ENCODE measurements around the gene HINFP.
A peak's percentile ranks its signal among the peaks of the same experiment; 100 is the strongest.
"Not testable (repeated sequence)": the region's sequence is repeated elsewhere in the genome, so short reads cannot be mapped to it uniquely, and the experiment has no call there.

HINFP gene

DNA sequence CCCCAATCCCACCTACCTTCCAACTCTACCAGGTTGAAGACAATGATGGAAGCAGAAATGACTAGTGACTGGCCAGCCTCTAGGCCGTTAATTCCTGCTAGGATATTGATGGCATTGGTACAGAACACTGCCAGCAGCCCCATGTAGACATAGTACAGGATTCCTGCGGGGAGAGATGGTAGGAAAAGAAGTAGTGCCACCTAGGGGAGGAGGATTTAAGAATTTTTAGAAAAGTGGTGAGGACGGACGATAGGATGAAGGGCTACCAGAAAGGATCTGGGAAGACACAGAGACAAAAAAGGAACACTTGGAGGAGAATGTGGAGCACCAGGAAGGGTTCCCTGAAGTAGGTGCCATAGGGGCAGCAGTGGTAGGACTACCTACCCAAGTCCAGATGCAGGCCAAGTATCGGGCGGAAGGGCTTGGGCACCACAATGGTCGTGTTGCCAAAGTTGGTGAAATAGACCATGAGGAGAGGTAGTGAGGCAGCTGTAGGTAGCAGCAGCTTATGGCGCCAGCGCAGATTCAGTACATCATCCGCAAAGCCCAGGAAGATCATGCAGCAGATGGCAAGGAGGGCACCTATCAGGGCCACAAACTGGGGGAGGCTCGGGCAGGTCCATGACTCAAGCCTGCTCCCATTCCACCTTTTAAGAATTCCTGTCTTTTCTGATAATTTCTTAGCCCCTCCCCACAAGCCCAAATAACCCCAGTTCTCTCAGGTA, 21.0 kb upstream of the HINFP start:
- DNase-seq (ENCODE audit: low spot score), result peak; percentile 80

DNA sequence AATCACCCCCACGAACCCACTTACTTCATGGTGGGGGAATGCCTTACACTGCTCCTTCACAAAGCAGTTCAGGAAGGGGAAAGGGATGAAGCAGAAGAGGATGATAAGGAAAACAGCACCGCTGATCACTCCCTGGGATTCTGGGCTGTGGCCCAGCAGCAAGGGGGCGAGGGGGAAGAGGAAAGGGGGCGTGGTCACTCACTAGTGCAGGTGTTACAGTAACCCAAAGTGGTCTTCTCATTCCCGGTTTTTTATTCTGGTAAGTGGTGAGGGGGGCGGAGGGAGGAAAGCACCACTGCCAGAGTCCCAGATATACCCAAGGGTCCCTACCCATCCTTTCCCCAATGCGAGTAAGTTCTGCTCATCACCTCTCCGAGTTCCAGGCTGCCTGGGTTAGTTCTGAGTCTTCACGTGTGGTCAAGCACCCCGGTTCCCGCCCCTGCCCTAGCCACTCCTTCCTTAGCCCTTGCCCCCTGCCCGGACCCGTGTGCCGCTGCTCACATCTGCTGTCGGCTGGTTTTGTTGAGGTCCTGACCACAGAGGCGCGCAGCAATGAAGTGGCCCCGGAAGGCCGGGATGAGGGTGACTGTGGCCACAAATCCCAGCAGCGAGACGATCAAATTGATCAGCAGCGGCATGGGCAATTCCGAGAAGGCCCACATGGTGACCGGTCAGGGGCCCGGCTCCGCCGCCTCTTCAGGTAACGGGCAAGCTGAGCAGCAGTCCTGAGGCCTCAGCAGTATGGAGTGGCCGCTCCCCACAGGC, 20.2 kb upstream of the HINFP start:
- DNase-seq (ENCODE audit: low spot score), result no peak

DNA sequence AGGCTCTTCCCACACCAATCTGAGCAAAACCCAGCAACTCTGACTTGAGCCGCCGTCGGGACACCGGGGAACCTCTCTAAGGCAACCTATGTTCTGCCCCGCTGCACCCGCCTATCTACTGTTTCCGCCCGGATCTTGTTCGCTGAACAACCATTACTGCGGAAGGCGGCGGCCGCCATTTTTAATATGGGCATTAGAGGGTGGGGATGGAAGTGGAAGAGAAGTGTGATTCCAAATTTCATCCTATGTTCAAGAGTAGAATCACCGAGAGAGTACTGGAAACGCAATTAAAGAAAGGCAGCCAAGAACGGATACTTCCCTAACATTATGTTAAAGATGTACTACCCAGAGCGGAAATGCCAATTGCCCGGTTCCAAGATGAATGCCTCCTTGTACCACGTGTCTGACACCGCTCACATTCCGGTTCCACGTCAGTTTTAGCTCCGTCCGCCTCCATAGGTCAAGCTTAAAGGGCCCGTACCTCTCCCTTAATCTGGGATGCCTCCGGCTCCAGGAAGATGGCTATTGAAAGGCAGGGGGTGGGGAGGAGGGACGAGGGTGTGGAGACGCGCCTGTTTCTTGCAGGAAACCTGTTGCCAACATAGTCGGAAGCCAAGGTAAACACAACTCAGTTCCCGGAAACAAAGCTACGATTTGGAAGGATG, 19.5 kb upstream of the HINFP start, which contains the start of gene DPAGT1:
TSS of gene DPAGT1 (minus strand) at position 95 of the 665 bp plus-strand sequence. CDS start 198 bp downstream, outside the sequence.
- peak; percentile 99 for DNase-seq (ENCODE audit: low spot score)

DNA sequence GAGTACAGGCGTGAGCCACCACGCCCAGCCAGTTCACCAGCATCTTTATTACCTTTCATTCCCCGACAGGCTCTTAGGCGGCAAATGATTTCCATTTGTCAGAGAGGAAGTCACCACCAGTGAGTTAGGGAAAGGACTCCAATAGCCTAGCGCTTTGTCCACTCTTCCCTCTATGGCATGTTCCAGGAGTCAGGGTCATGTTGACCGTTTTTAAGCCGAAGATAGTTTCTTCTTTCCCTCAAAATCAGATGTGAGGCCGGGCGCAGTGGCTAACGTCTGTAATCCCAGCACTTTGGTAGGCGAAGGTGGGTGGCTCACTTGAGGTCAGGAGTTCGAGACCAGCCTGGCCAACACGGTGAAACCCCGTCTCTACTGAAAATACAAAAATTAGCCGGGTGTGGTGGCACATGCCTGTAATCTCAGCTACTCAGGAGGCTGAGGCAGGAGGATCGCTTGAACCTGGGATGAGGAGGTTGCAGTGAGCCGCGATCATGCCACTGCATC, 18.2 kb upstream of the HINFP start:
- DNase-seq (ENCODE audit: low spot score), result not testable (repeated sequence)

DNA sequence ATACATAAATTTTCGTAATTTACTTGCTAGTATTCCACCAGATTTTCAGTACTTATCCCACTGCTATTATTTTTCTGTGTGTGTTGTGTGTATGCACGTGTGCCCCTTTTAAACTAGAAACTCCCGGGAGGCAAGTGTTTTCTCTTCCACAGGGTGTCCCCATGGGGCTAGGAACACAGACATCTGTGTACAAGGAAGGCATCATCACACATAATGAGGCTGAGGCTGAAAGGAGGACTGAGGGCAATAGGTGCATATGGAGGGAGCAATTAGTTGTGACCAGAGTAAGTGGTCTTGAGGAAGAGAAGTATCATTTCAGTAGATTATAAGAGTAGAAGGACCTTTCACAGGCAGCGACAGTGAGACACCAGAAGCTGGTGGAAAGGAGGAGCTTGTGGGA, 17.6 kb upstream of the HINFP start:
- DNase-seq (ENCODE audit: low spot score), result no peak

DNA sequence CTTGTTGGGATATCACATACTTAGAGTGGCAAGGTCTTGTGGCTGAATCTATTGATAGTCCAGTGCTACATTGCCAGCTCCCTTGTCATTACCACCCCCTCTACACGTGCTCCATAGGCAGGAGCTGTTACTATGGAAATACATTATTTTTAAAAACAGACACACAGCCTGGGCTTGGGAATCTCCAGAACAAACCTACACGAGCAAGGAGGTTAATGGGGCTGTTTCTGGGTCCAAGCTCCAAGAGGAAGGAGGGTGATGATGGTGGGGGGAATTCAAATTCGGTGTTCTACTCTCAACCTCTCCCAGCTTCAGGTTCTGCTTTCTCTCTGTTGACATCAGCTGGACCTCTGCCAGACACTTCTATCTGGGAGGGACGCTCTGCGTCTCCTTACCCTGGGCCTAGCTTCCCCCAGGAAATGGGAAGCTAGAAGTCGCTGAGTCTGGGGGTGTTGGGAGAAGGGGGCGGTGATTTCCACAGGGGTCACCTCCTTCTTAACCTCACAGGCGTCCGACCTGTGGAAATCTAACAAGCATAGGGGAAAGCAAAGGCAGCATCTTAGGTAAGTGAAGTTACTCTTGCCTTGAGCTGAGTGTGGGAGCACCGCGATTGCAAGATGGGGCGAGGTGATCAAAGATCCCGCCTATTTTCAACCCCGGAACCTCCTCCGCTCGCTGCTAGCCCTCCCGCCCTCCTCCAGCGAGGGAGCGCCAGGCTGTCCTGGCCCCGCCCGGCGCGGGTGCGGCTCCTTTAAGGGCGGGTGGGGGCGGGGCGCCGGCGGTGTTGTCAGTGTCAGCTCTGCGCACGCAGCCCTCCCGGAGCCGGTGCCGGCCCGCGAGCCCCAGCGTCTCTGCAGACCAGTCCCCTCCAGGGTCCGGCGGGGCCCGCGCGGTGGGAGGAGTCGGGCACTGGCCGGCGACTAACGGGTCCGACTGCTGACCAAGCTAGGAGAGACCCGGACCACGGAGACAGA, 14.5 kb upstream of the HINFP start, which contains the start of gene C2CD2L:
TSS of gene C2CD2L (plus strand) at position 781 of the 974 bp plus-strand sequence. CDS start 398 bp downstream, outside the sequence.
- DNase-seq (ENCODE audit: low spot score), result peak; percentile 90

DNA sequence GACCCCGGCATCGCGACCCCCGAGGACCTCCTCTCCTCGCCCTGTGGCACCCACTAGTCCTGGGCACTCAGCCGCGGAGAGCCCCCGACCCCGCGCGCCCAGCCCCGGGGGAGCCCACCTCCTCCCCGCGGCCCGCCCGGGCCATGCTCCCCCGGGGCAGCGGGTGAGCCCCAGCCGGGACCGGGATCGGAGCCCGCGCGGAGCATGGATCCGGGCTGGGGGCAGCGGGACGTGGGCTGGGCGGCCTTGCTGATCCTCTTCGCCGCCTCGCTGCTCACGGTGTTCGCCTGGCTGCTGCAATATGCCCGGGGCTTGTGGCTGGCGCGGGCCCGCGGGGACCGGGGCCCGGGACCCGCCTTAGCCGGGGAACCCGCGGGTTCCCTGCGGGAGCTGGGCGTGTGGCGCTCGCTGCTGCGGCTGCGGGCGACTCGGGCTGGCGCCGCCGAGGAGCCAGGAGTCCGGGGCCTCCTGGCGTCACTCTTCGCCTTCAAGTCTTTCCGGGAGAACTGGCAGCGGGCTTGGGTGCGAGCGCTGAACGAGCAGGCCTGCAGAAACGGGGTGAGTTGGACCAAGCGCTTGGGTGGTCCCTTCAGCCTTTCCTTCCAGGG, 13.7 kb upstream of the HINFP start:
- DNase-seq (ENCODE audit: low spot score), result no peak

DNA sequence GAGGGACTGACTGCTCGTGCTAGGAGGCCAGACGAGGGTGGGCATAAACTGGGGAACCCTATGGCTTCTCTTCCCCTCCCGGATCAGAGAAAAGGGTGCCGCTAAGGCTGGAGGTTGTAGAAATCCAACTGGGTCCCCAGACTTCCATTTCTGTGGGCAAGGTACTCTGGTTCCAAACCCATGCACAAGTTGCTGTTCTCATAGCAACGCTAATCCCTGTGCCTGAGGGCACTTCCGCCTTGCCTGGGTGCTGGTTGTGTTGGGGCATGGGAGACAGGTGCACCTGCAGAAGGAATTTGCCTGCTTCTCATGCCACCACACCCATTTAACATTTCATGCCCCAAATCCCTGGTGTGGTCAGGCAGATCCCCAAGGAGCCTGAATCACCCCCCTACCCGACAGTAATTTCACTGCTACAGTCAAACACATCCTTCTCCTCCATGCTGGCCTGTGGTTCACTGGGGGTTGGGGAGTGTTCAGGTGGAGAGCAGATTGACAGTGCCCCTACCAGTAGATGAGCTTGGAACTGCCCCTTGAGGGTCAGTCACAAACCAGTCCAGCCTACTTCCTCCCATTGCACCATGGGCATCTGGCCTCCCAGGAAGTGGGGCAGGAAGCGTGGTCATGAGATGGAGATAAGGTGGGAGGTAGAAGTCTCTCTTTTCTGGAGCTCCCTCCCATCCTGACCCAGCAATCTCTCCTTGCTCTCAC, 13.1 kb upstream of the HINFP start:
- peak; percentile 84 for DNase-seq (ENCODE audit: low spot score)

DNA sequence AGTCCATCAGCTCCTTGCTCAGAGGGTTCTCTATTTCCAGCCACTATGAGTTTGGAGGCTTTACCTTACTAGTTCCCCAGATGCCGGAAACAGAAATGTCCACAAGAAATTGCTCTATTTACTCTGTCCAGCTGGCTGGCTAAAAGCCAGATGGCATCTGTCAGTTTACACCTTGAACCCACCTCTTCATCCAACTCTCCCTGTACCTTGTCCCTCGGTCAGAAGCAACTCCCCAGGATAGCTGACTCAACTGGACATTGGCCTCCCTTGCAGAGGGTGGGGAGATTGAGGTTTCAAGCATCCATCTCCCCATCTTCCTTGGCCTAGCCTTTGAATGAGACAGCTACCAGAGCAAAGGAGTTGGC, 12.5 kb upstream of the HINFP start:
- no peak for DNase-seq (ENCODE audit: low spot score)

DNA sequence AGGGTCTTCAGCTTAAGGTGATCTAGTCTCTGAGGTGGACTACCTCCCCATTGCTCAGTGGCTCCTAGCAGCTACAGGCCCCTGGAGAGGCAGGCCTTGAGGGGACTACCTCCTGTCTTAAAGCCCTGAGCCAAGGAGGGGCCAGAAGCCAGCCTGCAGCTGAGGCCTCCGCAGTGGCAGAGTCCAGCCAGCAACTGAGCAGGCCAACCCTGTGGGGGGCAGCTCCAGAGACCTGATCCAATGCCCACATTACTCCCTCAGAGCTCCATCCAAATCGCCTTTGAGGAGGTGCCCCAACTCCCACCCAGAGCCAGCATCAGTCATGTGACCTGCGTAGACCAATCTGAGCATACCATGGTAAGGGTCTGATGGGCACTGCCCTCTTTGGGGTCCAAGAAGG, 11.5 kb upstream of the HINFP start:
- no peak for DNase-seq (ENCODE audit: low spot score)

DNA sequence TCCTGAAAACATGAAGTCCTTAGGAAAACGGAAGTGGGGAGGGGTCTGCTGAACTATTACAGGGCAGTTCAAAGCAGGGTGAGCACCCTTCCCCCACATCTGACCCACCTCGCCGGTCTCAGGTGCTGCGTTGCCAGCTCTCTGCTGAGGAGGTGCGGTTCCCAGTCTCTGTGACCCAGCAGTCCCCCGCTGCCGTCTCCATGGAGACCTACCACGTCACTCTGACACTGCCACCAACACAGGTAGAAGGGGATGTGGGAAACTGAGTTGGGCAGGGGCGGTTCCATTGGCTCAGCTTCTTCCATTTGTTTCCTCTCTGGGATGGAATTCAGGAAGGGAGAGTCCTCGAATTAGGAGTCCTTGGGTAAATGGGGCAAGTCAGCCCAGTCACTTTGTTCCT, 10.9 kb upstream of the HINFP start:
- no peak for DNase-seq (ENCODE audit: low spot score)

DNA sequence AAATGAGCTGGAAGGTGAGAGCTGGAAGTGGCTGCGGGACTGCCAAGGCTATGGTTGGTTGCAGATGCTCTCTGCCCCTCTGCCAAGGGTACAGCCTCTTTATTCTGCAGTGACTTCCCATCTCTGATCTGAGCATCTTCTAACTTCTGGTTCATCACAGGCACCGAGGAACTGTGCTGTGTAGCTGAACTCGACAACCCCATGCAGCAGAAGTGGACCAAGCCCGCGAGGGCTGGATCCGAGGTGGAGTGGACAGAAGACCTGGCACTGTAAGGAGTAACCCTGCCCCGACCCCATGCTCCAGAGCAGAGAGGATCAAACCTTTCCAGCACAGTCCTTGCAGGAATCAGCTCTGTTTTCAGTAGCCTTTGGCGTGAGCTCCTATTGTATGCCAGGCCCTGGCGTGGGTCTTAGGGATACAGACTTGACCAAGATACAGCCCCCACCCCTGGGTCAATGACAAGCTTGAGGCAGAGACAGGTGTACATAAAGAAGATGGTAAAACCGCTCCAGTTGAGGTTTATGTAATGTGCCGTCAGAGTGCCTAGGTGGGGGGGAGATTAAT, 9.9 kb upstream of the HINFP start:
- no peak for DNase-seq (ENCODE audit: low spot score)

DNA sequence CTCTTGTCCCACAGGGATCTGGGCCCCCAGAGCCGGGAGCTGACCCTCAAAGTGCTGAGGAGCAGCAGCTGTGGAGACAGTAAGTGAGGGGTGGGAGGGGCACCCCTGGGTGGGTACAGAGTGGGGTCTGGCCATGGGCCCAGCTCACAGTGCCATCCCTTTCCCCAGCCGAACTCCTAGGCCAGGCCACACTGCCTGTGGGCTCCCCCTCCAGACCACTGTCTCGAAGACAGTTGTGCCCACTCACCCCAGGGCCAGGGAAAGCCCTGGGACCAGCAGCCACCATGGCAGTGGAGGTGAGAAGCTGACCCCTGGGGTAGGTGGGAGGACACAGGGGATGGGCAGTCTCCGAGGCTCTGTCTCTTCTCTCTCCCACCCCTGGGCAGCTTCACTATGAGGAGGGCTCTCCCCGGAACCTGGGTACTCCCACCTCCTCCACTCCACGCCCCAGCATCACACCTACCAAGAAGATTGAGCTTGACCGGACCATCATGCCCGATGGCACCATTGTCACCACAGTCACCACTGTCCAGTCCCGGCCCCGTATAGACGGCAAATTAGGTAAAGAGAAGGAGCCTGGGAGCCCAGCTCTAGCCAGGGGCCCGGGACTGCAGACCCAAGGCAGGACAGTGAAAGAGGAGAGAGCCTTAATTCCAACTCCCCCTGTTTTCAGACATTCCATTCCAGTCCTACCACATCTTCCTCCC, 8.9 kb upstream of the HINFP start:
- no peak for DNase-seq (ENCODE audit: low spot score)

DNA sequence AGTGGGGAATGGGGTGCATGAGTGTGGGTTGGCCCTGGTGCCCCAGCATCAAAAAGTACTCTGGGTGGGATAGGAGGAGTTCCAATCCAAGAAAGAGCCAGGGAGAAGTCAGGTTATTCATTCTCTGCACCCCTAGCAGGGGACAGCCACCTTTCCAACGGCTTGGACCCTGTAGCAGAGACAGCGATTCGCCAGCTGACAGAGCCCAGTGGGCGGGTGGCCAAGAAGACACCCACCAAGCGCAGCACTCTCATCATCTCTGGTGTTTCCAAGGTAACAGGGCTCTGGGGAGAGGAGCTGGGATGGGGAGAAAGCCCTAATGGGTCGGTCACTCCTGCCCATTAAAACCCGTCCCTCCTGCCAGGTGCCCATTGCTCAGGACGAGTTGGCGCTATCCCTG, 7.7 kb upstream of the HINFP start:
- DNase-seq (ENCODE audit: low spot score), result no peak

DNA sequence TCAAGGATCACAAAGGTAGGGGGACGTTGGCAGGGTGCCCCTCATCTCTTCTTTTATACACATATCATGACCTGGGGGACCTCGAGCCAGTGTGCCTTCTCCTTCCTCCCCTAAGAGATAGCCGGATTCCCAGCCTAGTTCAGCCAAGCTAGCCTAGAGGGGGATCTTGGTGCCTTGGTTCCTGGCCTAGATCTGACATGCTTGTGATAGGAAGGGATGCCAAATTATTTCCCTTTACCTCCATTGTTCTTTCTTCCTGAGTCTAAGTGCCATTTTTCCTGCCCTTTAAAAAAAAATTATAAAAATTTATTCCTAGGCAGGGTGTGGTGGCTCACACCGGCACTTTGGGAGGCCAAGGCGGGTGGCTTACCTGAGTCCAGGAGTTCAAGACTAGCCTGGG, 7.0 kb upstream of the HINFP start:
- no peak for DNase-seq (ENCODE audit: low spot score)

DNA sequence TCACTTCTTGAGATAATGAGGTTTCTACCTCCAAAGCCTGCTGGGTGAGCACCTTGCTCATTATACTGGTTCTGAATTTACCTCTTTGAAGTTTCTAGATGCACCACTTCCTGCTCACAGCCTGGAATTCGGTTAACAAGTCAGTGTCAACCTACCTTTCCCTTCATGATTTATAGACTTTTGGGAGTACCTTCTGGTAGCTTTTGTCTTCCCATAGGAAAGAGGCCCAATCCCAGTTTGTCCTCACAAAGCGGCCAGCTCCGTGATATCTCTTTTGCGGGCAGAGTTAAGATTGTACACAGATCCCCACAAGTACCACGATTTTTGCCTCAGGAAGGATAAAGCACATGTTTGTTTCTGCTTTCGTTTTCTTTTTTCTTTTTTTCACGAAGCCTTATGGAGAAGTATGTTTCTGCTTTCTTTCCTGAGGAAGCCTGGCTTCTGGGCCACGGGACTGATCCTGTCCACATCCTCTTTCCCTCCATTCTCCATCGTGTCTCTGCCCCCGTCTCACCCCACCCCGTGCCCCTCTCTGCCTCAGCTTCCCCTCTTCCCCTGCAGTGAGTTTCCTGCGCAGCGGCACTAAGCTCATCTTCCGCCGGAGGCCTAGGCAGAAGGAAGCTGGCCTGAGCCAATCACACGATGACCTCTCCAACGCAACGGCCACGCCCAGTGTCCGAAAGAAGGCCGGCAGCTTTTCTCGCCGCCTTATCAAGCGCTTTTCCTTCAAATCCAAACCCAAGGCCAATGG, 5.7 kb upstream of the HINFP start:
- DNase-seq (ENCODE audit: low spot score), result no peak

DNA sequence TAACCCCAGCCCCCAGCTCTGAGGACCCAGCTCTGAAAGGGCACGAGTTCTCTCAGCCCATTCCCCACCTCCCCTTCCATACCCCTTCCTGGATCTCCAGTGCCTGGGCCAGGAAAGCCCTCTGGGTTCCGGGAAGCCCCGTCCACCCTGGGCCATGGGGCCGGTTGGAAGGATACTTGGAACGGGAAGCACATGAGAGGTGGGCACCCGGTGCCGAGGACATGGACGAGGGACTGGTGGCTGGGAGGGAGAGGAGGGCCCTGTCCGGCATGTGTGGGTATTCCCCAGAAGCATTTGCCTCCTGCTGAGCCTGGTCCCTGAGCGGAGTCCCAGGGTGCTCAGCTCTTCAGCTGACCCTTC, 5.2 kb upstream of the HINFP start:
- no peak for DNase-seq (ENCODE audit: low spot score)

DNA sequence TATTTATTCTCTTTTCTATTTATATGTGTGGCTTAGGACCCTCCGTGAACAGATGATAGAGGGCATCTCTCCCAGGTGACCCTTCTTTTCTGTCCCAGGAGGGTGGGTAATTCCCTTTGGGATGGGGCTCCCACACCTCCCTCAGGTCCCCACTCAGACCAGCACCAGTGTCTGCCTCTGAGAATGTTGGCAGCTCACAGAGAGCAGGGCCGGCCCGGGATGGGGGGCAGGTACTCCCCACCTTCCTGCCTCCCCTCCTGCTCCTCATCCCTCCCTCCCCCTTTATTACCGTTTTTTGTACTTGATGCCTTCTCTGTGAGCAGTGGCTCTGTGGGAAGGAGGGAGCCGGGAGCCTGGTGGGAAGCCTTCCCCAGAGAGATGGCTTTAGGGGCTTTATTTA, 4.8 kb upstream of the HINFP start:
- DNase-seq (ENCODE audit: low spot score), result no peak

Measured in SW480 (cell line).